HG03066 (cell line): ENCODE results near the gene SLX4IP.
"Not testable (repeated sequence)": the region's sequence is repeated elsewhere in the genome, so short reads cannot be mapped to it uniquely, and the experiment has no call there.

ENCODE experiments used
- ATAC-seq: cut with Tn5 transposase; IDR thresholded peaks from one replicate; pipeline ENCODE4 v1.9.1; 2021; ENCODE audit warnings: low read depth; ENCODE audit not compliant: unreplicated experiment

Gene SLX4IP

GRCh38 chr20:10434832-10435812, at the start of gene SLX4IP:
Gene SLX4IP, plus strand, starts transcription at chr20:10435305. Its CDS starts 22,900 bp downstream, at chr20:10458205.
- peak; percentile 59 for ATAC-seq

DNA sequence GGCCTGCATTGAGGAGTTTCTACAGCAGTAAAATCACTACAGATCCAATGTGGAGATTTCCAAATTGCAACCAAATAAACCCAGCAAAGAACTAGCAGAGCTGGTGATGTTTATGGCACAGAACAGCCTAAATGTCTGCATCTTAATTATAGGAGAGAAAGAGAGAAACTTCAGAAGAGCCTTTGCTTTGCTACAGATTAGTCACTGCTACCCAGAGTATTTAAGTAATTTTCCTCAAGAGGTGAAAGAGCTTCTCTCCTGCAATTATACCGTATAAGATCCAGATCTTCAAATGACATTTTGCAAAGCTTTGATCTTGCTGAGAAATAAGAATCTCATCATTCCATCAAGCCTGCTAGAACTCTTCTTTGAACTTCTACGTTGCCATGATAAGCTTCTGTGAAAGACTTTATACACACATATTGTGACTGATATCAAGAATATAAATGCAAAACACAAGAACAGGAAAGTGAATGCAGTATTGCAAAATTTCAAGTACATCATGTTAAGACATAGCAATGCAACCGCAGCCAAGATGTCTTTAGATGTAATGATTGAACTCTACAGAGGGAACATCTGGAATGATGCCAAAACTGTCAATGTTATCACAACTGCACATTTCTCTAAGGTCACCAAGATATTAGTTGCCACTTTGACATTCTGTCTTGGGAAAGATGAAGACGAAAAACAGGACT, 49.1 kb upstream of the SLX4IP start:
- no peak for ATAC-seq

DNA sequence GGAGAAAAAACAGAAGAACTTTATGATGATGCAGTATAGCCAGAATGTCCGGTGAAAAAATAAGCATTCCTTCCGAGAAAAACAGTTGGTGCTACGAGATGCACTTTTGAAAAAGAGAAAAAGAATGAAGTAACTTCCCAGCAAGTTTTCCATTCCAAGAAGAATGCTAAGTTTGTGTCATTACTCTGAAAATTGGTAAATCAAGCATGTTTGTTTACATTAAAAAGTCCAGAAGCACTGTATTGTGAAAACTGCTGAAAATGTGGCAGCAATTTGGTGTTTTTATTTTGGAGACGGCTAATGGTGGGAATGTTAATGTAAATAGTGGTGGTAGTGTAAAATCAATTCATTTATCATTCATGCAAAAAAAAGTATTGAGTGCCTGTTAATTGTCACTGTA, 47.4 kb upstream of the SLX4IP start:
- no peak for ATAC-seq

- no peak for ATAC-seq
These were observed 46.5 kb upstream of the SLX4IP start for GRCh38 chr20:10388597-10388996.

DNA sequence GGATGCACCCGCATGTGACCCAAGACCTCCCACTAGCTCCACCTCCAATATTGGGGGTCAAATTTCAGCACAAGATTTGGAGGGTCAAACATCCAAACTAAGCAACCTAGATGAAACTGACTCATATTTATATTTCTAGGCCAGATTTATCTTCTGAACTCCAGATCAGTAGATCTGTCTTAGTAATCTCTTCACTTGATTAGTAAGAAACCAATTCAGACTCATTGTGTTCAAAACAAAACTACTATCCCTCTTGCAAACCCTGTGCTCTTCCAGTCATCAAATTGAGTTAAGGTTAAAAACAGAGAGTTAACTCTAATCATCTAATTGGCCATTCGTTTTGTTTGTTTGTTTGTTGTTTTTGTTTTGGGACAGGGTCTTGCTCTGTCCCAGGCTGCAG, 44.4 kb upstream of the SLX4IP start:
- no peak for ATAC-seq

- ATAC-seq, result not testable (repeated sequence)
These were observed 40.4 kb upstream of the SLX4IP start for GRCh38 chr20:10394752-10395151.

GRCh38 chr20:10398834-10399369, 36.2 kb upstream of the SLX4IP start:
- ATAC-seq, result no peak

DNA sequence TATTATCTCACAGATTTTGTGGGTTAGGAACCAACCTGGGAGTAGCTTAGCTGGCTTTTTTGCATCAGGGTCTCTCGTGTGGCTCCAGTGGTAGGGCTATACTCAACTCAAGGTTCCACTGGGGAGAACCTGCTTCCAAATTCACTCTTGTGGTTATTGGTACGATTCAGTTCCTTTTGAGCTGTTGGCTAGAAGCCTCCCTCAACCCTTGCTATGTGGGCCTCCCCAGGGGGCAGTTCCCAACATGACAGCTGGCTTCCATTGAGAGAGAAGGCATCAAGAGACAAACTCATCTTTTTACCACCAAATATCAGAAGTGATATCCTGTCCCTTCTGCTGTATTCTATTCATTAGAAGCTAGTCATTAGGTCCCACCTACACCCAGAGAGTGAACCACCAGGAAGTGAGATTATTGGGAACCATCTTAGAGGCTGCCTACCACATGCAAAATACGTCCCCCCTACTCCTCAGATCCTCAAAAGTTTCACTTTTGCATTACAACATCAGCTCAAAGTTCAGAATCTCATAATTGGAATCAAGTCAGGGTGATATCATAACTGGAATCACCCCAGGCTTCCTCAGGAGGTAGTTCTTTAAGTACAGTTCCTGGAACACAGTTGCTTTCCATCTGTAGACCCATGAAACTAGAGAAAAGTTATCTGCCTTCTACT, 32.0 kb upstream of the SLX4IP start:
- ATAC-seq, result no peak

DNA sequence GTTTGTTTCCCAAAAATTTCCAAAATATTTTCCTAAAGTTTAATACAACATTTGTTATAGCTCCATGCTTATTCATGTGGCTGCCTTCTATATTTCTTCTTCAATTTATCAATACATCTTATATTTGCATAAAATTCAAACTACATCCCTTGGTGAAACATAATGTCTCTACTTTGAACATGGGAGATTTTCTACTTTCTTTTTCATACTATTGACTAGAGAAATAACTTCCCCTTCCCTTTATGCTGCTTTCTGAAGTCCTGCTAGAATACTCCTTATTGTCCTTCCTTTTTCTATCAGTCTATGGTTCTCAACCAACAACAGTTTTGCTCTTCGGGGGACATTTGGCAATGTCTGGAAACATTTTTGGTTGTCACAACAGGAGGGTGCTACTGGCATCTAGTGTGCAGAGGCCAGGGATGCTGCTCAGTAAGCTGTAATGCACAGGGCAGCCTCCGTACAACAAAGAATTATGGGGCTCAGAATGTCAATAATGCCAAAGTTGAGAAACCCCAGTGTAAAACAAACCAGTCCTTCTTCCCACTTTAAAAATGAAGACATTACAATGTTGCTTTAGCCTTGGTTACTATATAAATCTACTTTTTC, 31.0 kb upstream of the SLX4IP start:
- ATAC-seq, result no peak

GRCh38 chr20:10404959-10405530, 30.1 kb upstream of the SLX4IP start:
- ATAC-seq, result no peak

DNA sequence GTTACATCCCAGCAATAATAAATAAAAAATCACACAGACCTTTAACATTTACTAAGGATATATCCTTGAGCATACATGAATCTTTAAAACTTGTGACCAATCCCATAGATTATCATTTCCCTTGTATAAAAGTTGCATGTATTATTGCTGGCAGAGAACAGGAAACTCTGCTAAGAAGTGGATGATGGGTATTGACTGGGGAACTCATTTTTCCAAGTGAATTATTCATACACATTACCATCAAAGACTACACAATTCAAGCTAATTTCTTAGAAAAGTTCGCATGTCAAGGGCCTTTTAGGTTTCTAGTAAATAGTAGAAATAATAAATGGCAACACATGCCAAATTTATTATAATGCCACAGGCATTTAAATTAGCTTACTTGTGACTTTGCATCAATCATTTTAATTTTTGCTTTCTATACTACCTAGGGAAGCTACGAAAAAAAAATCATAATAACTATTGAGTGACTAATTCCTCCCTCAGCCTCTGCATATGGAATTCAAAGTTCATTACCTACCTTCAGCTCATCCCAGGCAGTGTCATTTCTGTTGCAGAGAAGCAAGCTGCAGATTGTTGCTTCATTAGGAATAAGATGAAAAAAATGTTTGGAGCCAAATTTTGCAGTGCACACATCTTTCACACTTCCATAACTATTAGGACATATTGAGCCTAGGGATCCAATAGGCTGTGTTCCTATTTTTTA, 26.8 kb upstream of the SLX4IP start:
- ATAC-seq, result no peak

DNA sequence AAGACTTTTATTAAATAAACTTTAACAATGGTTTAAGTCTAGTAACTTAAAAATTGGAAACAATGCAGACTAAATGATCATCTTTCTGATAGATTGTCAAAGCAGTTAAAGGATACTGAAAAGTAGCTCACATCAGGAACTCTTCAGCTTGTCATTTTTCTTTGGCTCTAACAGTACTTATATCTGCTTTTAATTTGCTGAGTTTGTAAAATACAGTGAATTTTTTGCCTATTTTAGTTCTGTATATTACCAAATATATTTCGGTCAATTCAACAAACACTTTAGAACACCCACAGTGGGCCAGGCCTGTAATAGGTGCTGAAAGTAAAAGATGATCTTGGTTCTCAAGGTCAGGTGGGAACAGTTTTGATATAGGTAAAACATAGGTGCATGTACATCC, 23.4 kb upstream of the SLX4IP start:
- no peak for ATAC-seq

GRCh38 chr20:10412591-10413408, 22.3 kb upstream of the SLX4IP start:
- no peak for ATAC-seq

- no peak for ATAC-seq
These were observed 20.0 kb upstream of the SLX4IP start for GRCh38 chr20:10415013-10415650.

- ATAC-seq, result not testable (repeated sequence)
These were observed 17.9 kb upstream of the SLX4IP start for GRCh38 chr20:10417218-10417617.

- no peak for ATAC-seq
These were observed 15.5 kb upstream of the SLX4IP start for GRCh38 chr20:10419550-10420133.

DNA sequence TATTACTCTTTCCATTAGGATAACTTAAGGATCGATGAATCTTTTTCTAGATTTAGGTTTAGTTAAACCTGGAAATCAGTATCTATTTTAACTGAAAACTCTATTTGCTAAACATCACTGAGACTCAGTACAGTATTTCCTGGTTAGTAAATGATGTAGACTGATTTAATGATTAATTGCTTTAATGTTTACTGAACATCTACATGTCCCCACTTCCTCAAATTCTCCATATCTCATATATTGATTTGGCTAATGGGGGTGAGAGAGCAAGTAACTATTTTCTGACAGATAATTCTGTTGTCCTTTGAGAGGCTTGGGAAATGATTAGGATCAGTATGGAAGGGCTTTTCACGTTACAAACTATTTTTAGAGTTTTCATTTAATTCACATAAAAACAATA, 11.4 kb upstream of the SLX4IP start:
- peak; percentile 55 for ATAC-seq
